Upper lobe of right lung (tissue), 1 donor: Measurements from ENCODE around the gene ZNF274. TPM values are rescaled to one million over a fixed set of nuclear protein-coding genes. Genes with fewer than 3 reads are reported as not detected.
A peak's percentile ranks its signal among the peaks of the same experiment; 100 is the strongest.
"Not testable (repeated sequence)": the region's sequence is repeated elsewhere in the genome, so short reads cannot be mapped to it uniquely, and the experiment has no call there.

Source experiments
- ATAC-seq: fragments of 200-7000 bp; cut with Tn5 transposase; one replicate; pipeline ENCODE4 v1.9.1; 2020; ENCODE audit warnings: mild to moderate bottlenecking, moderate library complexity
- DNase-seq: peaks from one replicate; pipeline ENCODE4 v3.0.0-alpha.2; 2020
- H3K27ac ChIP-seq: fragments of 200-600 bp; one replicate; pipeline ENCODE4 v1.8.0; 2022
- H3K27me3 ChIP-seq: fragments of 200-600 bp; one replicate; pipeline ENCODE4 v1.8.0; 2022; ENCODE audit warnings: mild to moderate bottlenecking
- H3K36me3 ChIP-seq: fragments of 200-600 bp; one replicate; pipeline ENCODE4 v1.8.0; 2022
- H3K4me1 ChIP-seq: fragments of 200-600 bp; one replicate; pipeline ENCODE4 v1.8.0; 2022
- H3K4me3 ChIP-seq: fragments of 200-600 bp; one replicate; pipeline ENCODE4 v1.8.0; 2022; ENCODE audit warnings: mild to moderate bottlenecking
- H3K9me3 ChIP-seq: fragments of 200-600 bp; one replicate; pipeline ENCODE4 v1.8.0; 2022
- intact Hi-C: fragments of 100-400 bp; cut with DNase I; formaldehyde crosslinking; loops from one replicate; pipeline ENCODE4 v1.11.0; 2022
- long read RNA-seq: library from polyadenylated mRNA; unstranded; transcript quantifications from one replicate; pipeline ENCODE4 v2.0.0, GENCODE V29; 2021
- total RNA-seq: library from RNA; stranded (reverse); fragmentation: NEBNext Ultra II Directional; extraction: Animal tissue kit (Norgen Biotek cat#: 25700); gene quantifications from one replicate; pipeline ENCODE4 v1.2.1, GENCODE V29; 2021
- TF ChIP-seq, protein P1 (sequence below): fragments of 200-600 bp; IDR thresholded peaks from one replicate; pipeline ENCODE4 v1.8.0; 2022; ENCODE audit warnings: antibody characterized with exemption
- donor health status: DM: no; HTN: yes; CAD: no; lungs with severe emphysema.

Gene ZNF274
- total RNA-seq, result 31.9 TPM
- long read RNA-seq, full-length matches to known transcripts, result 50 of 89 reads
- long read RNA-seq, partial matches to known transcripts, result 17 of 89 reads
- long read RNA-seq, other reads (novel, unspliced or antisense), result 22 of 89 reads

DNA sequence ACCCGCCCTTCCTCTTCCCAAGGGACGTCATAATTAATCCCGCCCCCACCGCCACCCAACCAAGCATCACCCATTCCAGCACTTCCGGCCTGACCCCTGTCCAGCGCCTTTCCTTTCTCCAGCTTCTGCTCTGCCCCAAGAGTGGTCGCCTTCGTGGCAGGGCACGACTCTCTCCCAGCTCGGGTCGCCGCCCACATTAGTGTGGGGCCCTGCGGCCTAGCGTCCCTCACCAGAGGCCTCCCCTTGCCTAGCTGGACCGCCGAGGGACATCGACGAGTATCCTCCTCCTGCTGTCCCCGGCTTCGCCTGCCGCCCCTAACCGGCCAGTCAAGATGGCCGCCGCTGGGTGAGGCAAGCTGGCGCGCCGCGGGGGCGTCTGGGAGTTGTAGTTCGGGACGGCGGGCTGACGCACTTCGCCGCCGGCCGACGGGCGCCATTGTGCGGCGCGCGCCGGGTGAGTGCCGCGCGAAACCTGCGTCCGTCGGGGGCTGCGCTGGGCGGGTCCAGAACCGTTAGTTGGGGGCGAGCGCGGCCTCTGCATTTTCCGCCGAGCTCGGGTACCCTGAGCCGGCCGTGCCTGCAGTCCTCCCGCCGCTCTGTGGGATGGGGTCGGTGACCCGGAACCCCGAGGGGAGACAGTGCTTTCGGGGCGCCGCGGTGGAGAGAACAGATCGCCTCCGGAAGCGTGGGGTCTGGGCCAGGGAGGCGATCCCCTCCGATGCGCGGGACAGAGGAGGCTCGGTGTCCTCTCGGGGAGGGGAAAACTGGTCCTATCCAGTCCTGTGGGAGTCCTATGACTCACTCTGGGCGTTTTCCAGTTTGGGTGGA is at the start of gene ZNF274:
ZNF274 (plus strand) TSS at position 73 of the 828 bp plus-strand sequence. CDS start 905 bp downstream, outside the sequence.
- Histone ChIP-seq H3K27me3 (no peaks in the 10 kb centered on the region), H3K27ac (peak within 1 kb of the TSS; percentile 99), H3K4me1 (peaks cover 4% of the 10 kb centered on the region), H3K36me3 (peaks cover 20% of the 10 kb centered on the region), H3K9me3 (peaks cover 81% of the 10 kb centered on the region), H3K4me3 (peak within 1 kb of the TSS; percentile 90)
- peak; percentile 95 for ATAC-seq
- intact Hi-C loops, result no loop called here
- TF ChIP-seq, protein P1, sequence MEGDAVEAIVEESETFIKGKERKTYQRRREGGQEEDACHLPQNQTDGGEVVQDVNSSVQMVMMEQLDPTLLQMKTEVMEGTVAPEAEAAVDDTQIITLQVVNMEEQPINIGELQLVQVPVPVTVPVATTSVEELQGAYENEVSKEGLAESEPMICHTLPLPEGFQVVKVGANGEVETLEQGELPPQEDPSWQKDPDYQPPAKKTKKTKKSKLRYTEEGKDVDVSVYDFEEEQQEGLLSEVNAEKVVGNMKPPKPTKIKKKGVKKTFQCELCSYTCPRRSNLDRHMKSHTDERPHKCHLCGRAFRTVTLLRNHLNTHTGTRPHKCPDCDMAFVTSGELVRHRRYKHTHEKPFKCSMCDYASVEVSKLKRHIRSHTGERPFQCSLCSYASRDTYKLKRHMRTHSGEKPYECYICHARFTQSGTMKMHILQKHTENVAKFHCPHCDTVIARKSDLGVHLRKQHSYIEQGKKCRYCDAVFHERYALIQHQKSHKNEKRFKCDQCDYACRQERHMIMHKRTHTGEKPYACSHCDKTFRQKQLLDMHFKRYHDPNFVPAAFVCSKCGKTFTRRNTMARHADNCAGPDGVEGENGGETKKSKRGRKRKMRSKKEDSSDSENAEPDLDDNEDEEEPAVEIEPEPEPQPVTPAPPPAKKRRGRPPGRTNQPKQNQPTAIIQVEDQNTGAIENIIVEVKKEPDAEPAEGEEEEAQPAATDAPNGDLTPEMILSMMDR, result no peak
- DNase-seq, result peak; percentile 98

DNA sequence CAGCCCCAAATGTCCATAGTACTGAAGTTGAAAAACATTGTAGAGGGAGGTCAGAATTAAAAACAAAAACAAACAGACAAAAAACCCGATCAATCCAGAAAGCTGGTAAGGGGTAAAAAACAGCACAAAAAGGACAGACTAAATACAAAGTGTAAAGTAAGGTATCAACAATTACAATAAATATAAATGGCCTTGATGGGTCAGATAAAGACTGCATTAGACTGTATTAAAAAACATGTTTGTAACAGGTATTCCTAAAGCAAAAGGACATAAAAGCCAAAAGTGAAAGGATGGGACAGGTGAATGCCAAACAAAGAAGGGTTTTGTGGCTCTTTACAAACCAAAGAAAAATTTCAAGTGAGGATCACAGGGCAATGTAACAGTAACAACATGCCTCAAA is 48.6 kb upstream of the ZNF274 start:
- intact Hi-C loops, result no loop called here
- Histone ChIP-seq H3K27me3 (no peaks in the 10 kb centered on the region), H3K36me3 (peaks cover 40% of the 10 kb centered on the region), H3K27ac (no peak overlapping the region), H3K4me1 (no peaks in the 10 kb centered on the region), H3K4me3 (no peak overlapping the region), H3K9me3 (peaks cover 81% of the 10 kb centered on the region)
- no peak for DNase-seq
- no peak for ATAC-seq
- TF ChIP-seq, protein P1, result no peak

DNA sequence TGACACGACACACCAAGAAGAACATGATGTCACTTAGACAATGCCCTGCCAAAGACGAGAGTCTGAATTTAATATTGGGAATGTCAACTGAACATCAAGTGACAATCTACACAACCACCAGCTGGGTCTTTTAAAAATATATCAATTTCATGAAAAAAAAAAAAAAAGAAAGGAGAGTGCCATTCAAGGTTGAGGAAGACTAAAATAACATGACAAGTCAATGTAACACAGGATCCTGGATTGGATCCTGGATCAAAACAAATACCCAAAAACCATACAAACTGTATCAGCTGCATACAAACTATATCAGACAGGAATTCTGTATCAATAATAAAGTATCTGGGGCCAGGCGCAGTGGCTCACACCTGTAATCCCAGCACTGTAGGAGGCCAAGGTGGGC is 37.0 kb upstream of the ZNF274 start:
- TF ChIP-seq, protein P1, result no peak
- no peak overlapping the region for H3K27ac ChIP-seq
- intact Hi-C loops, result no loop called here
- peaks cover 13% of the 10 kb centered on the region for H3K36me3 ChIP-seq
- no peaks in the 10 kb centered on the region for H3K27me3 ChIP-seq
- DNase-seq (no peak), ATAC-seq (no peak)
- peaks cover 45% of the 10 kb centered on the region for H3K9me3 ChIP-seq
- H3K4me3 ChIP-seq, result no peak overlapping the region
- peaks cover 8% of the 10 kb centered on the region for H3K4me1 ChIP-seq

DNA sequence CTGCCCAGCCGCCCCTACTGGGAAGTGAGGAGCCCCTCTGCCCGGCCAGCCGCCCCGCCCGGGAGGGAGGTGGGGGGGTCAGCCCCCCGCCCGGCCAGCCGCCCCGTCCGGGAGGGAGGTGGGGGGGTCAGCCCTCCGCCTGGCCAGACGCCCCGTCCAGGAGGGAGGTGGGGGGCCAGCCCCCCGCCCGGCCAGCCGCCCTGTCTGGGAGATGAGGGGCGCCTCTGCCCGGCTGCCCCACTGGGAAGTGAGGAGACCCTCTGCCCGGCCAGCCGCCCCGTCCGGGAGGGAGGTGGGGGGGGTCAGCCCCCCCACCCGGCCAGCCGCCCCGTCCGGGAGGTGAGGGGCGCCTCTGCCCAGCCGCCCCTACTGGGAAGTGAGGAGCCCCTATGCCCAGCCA is 35.4 kb upstream of the ZNF274 start:
- H3K27me3 ChIP-seq, H3K27ac ChIP-seq, ATAC-seq, H3K36me3 ChIP-seq, intact Hi-C loops, H3K4me3 ChIP-seq, DNase-seq: not testable (repeated sequence)
- H3K9me3 ChIP-seq, result peaks cover 38% of the 10 kb centered on the region
- peaks cover 11% of the 10 kb centered on the region for H3K4me1 ChIP-seq

DNA sequence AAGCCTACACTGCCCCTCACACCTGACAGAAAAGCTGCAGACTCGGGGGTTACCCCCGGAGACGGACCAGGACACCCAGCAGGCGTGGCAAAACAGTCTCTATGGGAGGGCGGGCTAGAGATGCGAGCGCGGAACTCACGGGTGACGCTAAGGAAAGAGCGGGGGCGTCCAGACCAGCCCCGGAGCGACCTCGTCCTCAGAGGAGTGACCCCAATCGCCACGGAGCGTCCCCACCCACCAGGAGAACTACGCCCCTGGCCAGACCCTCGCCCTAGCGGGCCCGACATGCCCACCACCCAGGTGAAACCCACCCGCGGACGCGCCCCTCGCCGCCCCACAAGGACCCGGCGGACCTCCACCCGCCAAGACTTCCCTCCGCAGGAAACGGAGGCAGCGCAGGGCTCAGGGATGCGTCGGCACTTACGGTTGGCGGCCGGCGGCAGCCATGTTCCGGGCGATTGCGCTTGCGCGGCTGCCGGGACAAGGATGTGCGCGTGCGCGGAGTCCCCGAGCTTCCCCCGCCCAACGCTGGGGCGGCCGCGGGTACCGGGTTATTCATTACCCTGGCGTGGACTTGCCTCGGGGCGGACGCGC is 32.4 kb upstream of the ZNF274 start, which contains the start of gene ZNF329:
ZNF329 (minus strand) TSS at position 462 of the 594 bp plus-strand sequence. CDS start 21,286 bp downstream, outside the sequence.
- peak within 1 kb of the TSS; percentile 84 for H3K4me3 ChIP-seq
- H3K36me3 ChIP-seq, result no peaks in the 10 kb centered on the region
- peaks cover 16% of the 10 kb centered on the region for H3K4me1 ChIP-seq
- DNase-seq (peak; percentile 89), ATAC-seq (peak; percentile 64)
- intact Hi-C loops, result loop anchor here (10.0 kb wide), 1 partner anchor 126 kb away; no protein-coding TSS in a partner anchor
- H3K9me3 ChIP-seq, result peaks cover 19% of the 10 kb centered on the region
- H3K27ac ChIP-seq, result peak within 1 kb of the TSS; percentile 86
- H3K27me3 ChIP-seq, result no peaks in the 10 kb centered on the region
- TF ChIP-seq, protein P1, result no peak

DNA sequence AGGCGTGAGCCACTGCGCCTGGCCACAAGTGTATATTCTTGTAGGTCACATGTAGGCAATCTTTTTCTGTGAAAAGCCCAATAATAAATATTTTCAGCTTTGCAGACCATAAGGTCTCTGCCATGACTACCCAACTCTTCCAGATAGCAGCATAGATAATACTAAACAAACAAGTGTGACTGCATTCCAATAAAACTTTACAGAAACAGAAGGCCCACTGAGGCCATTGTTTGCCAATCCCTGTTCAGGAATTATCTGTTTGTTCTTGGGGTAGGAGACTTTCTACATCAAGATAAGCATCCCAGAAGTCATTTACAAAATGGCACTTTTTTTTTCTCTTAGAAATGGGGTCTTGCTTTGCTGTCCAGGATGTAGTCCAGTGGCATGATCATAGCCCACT is 29.5 kb upstream of the ZNF274 start:
- no peak overlapping the region for H3K27ac ChIP-seq
- ATAC-seq, result no peak
- intact Hi-C loops, result loop anchor here (10.0 kb wide), 1 partner anchor 129 kb away; no protein-coding TSS in a partner anchor
- H3K4me3 ChIP-seq, result no peak overlapping the region
- no peaks in the 10 kb centered on the region for H3K27me3 ChIP-seq
- TF ChIP-seq, protein P1, result no peak
- no peak for DNase-seq
- H3K9me3 ChIP-seq, result peaks cover 19% of the 10 kb centered on the region
- H3K4me1 ChIP-seq, result peaks cover 16% of the 10 kb centered on the region
- no peaks in the 10 kb centered on the region for H3K36me3 ChIP-seq
